Measurements from ENCODE around the gene CCDC7. TPM values are rescaled to one million over a fixed set of nuclear protein-coding genes. Genes with fewer than 3 reads are reported as not detected.

Gene CCDC7
- total and polyA plus RNA-seq, 2 experiments from 2014 or later = 0.83 to 1.6 TPM

- H3K27me3 Mint-ChIP-seq (ENCODE audit: insufficient read depth, low read depth, poor library complexity) = no peaks in the 10 kb centered on the region
- H3K36me3 Mint-ChIP-seq (ENCODE audit: low read depth) = no peaks in the 10 kb centered on the region
- no peaks in the 10 kb centered on the region for H3K4me1 Mint-ChIP-seq
- H4K20me1 ChIP-seq (replicated peaks; ENCODE audit: insufficient read depth) = no peaks in the 10 kb centered on the region
- no peak for DNase-seq (ENCODE audit: low spot score)
- H3K79me2 ChIP-seq (replicated peaks; ENCODE audit: insufficient read depth) = no peaks in the 10 kb centered on the region
- no peak overlapping the region for H3K27ac ChIP-seq (ENCODE audit: low read depth)
- H3K36me3 ChIP-seq (ENCODE audit: insufficient read depth) = no peaks in the 10 kb centered on the region
- no peaks in the 10 kb centered on the region for H3K4me1 ChIP-seq (ENCODE audit: insufficient read depth)
- no peaks in the 10 kb centered on the region for H3F3A ChIP-seq (replicated peaks; ENCODE audit: low read depth)
- no peak overlapping the region for H3K4me2 ChIP-seq
- H3K27ac Mint-ChIP-seq = no peak overlapping the region
- H2AFZ ChIP-seq = no peak overlapping the region
- H3K4me3 ChIP-seq = no peak overlapping the region
- no peak for ATAC-seq
- H3K9me2 ChIP-seq (ENCODE audit: insufficient read depth) = no peaks in the 10 kb centered on the region
- H3K27me3 ChIP-seq (ENCODE audit: insufficient read depth) = no peaks in the 10 kb centered on the region
- no peak overlapping the region for H3K4me3 Mint-ChIP-seq
- no peak for TF ChIP-seq EZH2 (IDR thresholded peaks at IDR 0.05; ENCODE audit: low read depth, unreplicated experiment)
- TF ChIP-seq CTCF (conservative IDR thresholded peaks at IDR 0.05; ENCODE audit: low read depth in 2 of 2) = no peak
- no peak for TF ChIP-seq POLR2AphosphoS5 (IDR thresholded peaks at IDR 0.05; ENCODE audit: low read depth)
- TF ChIP-seq ZNF462 (CRISPR knock-in tag; IDR thresholded peaks at IDR 0.05) = no peak
- no peaks in the 10 kb centered on the region for H3K9me3 Mint-ChIP-seq
Observed at GRCh38 chr10:32577448-32577847, 131.5 kb downstream of the CCDC7 start.

Data from GM23338 (cell line).